ENCODE data around the gene EXOC4. TPM values are rescaled to one million over a fixed set of nuclear protein-coding genes. Genes with fewer than 3 reads are reported as not detected.

The EXOC4 gene
- total RNA-seq, 1 experiment from 2014 or later, result 75.8 TPM

DNA sequence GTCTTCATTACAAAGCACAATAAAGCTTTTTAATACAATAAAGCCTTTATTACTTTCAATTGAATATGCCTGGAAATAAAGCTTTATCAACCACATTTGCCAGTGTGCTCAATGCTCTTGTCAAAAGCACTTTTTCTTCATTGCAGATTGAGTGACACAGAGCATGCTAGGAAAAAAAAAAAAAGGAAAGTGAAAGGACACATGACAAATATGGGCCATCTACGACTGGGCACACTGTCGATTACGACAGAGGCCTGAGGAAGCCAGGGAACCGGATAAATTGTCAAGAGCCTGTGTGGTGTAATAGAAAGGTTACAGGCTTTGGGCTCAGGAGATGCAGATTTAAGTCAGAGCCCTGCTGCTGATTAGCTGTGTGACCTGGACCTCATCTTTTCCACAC, 789.4 kb downstream of the EXOC4 start:
- H3K36me3 Mint-ChIP-seq (ENCODE audit: insufficient read depth in 1 of 3, low read depth in 3 of 3), result peaks cover 0 to under 1% (median under 1%) of the 10 kb centered on the region in 3 experiments; a peak in 2 of 7 replicates

More for the DNA sequence above, 789.4 kb downstream of the EXOC4 start:
- H2BK15ac ChIP-seq (ENCODE audit: low read depth, low read length), result no peak overlapping the region
- no peaks in the 10 kb centered on the region for H3K27me3 Mint-ChIP-seq (ENCODE audit: low read depth)
- H3K79me1 ChIP-seq (ENCODE audit: insufficient read depth, low read depth, low read length, poor library complexity, severe bottlenecking), result no peaks in the 10 kb centered on the region
- H3K27ac Mint-ChIP-seq, result no peak overlapping the region
- no peak overlapping the region for H2AK5ac ChIP-seq (ENCODE audit: insufficient read length, low read length)
- no peaks in the 10 kb centered on the region for H3K9me3 ChIP-seq (ENCODE audit: control insufficient read depth, low read depth, low read length)
- no peak overlapping the region for H4K8ac ChIP-seq (replicated peaks; ENCODE audit: insufficient read length, low read depth, low read length)
- no peak overlapping the region for H3K18ac ChIP-seq (ENCODE audit: insufficient read length, low read depth, low read length)
- no peak overlapping the region for H3K4me3 Mint-ChIP-seq
- H3K9ac ChIP-seq (ENCODE audit: extremely low read depth, insufficient read length, low read length), result no peak overlapping the region
- no peaks in the 10 kb centered on the region for H3K23me2 ChIP-seq (ENCODE audit: insufficient read length, low read depth, low read length, poor library complexity, severe bottlenecking)
- H3K4me1 Mint-ChIP-seq, result peaks cover 9 to 14% of the 10 kb centered on the region in 2 experiments
- H2BK12ac ChIP-seq (ENCODE audit: insufficient read length, low read depth, low read length), result no peak overlapping the region
- no peak overlapping the region for H2BK20ac ChIP-seq (ENCODE audit: low read depth, low read length, poor library complexity, severe bottlenecking)
- H3K27ac ChIP-seq (ENCODE audit: insufficient read length, low read depth, low read length), result no peak overlapping the region
- H2AFZ ChIP-seq (ENCODE audit: low read length), result no peak overlapping the region
- H3K4me1 ChIP-seq (ENCODE audit: insufficient read depth, low read length), result no peaks in the 10 kb centered on the region; the same call in 1 of the 2 replicates
- TF ChIP-seq, protein P1, sequence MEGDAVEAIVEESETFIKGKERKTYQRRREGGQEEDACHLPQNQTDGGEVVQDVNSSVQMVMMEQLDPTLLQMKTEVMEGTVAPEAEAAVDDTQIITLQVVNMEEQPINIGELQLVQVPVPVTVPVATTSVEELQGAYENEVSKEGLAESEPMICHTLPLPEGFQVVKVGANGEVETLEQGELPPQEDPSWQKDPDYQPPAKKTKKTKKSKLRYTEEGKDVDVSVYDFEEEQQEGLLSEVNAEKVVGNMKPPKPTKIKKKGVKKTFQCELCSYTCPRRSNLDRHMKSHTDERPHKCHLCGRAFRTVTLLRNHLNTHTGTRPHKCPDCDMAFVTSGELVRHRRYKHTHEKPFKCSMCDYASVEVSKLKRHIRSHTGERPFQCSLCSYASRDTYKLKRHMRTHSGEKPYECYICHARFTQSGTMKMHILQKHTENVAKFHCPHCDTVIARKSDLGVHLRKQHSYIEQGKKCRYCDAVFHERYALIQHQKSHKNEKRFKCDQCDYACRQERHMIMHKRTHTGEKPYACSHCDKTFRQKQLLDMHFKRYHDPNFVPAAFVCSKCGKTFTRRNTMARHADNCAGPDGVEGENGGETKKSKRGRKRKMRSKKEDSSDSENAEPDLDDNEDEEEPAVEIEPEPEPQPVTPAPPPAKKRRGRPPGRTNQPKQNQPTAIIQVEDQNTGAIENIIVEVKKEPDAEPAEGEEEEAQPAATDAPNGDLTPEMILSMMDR (conservative IDR thresholded peaks at IDR 0.05), result no peak
- H3T11ph ChIP-seq (ENCODE audit: low read length), result no peak overlapping the region
- no peak for DNase-seq
- no peak overlapping the region for H4K91ac ChIP-seq (ENCODE audit: insufficient read length, low read depth, low read length)
- no peak overlapping the region for H3K23ac ChIP-seq (ENCODE audit: insufficient read length, low read depth, low read length)
- no peak overlapping the region for H3K56ac ChIP-seq (ENCODE audit: insufficient read length, low read depth, low read length)
- no peaks in the 10 kb centered on the region for H3K27me3 ChIP-seq (ENCODE audit: insufficient read depth, low read length)
- no peak overlapping the region for H3K14ac ChIP-seq (ENCODE audit: insufficient read depth, low read length)
- WGBS (ENCODE audit: extremely low coverage, insufficient read length, low lambda C conversion rate), result no CpG with 5 or more reads among the region's 4 CpGs
- H3K4ac ChIP-seq (ENCODE audit: low read depth, low read length), result no peak overlapping the region
- H3K79me2 ChIP-seq (ENCODE audit: insufficient read depth, low read length), result no peaks in the 10 kb centered on the region
- no peak overlapping the region for H4K5ac ChIP-seq (ENCODE audit: insufficient read length, low read depth, low read length)
- no peak overlapping the region for H2BK5ac ChIP-seq (ENCODE audit: insufficient read length, low read length)
- H2BK120ac ChIP-seq (ENCODE audit: low read depth, low read length, poor library complexity, severe bottlenecking), result no peak overlapping the region
- peaks cover under 1 to 1% of the 10 kb centered on the region in 2 experiments; a peak in 2 of 5 replicates for H3K9me3 Mint-ChIP-seq
- no peaks in the 10 kb centered on the region for H4K20me1 ChIP-seq (ENCODE audit: control insufficient read depth, insufficient read depth, insufficient read length)
- H3K4me2 ChIP-seq (ENCODE audit: insufficient read depth, insufficient read length, low read length), result no peak overlapping the region
